Astrocyte (in vitro differentiated cells and primary cell): ENCODE data around the gene NXPH1.

Source experiments
- CTCF ChIP-seq: IDR thresholded peaks from 2 replicates; pipeline ENCODE4 v1.5.1; 2011; ENCODE audit warnings: low read depth, mild to moderate bottlenecking, inconsistent platforms, low read length, moderate library complexity; ENCODE audit not compliant: insufficient read depth
- EZH2 ChIP-seq: IDR thresholded peaks from 2 replicates; pipeline ENCODE4 v1.6.1; 2012; ENCODE audit warnings: mild to moderate bottlenecking, low read length, inconsistent platforms; ENCODE audit not compliant: insufficient read depth

DNA sequence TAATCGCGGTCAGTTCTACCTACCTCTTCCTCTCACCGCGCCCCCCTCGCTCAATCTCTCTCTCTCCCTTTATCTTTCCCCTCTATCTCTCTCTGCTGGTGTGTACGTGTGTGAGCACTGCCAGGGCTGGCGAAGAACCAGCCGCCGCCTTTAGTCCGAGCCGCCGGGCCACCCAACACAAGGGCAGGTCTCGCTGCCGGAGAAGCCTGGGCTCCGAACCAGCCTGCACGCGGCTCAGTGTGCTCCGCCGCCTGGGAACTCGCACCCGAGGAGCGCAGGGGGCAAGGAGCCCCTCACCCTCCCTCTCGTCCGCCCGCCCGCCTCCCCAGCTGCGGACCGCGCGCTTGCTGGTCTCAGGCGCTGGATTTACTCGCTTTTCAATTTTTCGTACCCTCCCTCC, 1.7 kb downstream of the NXPH1 start:
- TF ChIP-seq EZH2 (peak; percentile 61), CTCF (no peak)
